Renal cortical epithelial cell (primary cell): ENCODE results near the gene TCEAL1. TPM values are rescaled to one million over a fixed set of nuclear protein-coding genes. Genes with fewer than 3 reads are reported as not detected.

Experiments
- DNase-seq: peaks from one replicate; pipeline ENCODE4 v3.0.0-alpha.2; 2011; ENCODE audit warnings: low read depth
- total RNA-seq: library from RNA; depleted of rRNA; stranded (reverse); fragments of >200 nt; gene quantifications from 2 replicates; pipeline ENCODE4 v1.2.3, GENCODE V29; 2014

Gene TCEAL1
- total RNA-seq, 1 donor from 2014 or later, result 28.8 TPM

DNA sequence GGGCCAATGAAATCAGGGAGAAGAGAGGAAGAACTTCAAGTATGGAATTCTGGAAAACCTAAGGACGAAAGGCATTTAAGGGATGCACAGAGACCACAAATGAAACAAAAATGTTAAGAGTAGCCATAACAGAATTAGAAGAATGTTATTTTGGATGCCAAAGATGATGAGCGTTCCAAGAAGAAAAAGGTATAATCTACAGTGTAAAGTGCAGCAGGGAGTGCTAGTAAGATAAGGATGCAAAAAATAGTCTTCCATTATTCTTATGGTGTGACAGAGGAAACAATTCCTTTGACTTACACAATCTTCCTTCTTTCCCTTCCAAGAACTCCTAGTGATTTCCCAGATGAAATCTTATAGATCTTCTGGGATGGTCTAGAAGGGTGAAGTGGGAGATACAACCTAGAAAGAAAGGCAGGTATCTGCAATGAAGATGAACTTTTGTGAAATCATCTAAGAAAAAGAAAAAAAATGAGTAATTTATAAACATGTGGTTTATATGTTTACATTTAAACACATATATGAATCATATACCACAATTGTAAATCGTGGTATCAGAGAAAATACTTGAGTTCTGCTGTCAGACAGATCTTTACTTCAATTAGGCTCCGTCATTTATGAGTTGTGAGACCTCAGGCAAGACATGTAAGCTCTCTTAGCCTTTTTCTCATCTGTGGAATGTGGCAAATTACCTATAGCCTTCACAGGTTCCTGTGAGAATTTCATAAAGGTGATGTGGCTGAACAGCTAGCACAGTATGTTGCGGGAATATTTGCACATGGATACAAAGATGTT lies 49.6 kb downstream of the TCEAL1 start:
- no peak for DNase-seq

Other genes with a start within 250 kb of the TCEAL1 start
- 0.25 TPM in 1 of 2 replicates, not detected in the other for gene RAB40A, start 109.5 kb upstream of the TCEAL1 start, total RNA-seq
- gene TCEAL4, start 43.5 kb upstream of the TCEAL1 start, total RNA-seq, result 30.2 and 66.4 TPM in 2 replicates
- gene TCEAL3, start 21.0 kb upstream of the TCEAL1 start, total RNA-seq, result 5.4 and 10.4 TPM in 2 replicates
- 614 and 1,078 TPM in 2 replicates for gene MORF4L2, start 57.7 kb downstream of the TCEAL1 start, total RNA-seq
- not detected in 2 replicates for gene TMEM31, start 81.9 kb downstream of the TCEAL1 start, total RNA-seq
- gene PLP1, start 147.9 kb downstream of the TCEAL1 start, total RNA-seq, result 0.17 TPM in 1 of 2 replicates, not detected in the other
- gene RAB9B, start 203.3 kb downstream of the TCEAL1 start, total RNA-seq, result 1.9 and 3.4 TPM in 2 replicates